Natural killer cell (primary cell): ENCODE results near the gene PHYH. TPM values are rescaled to one million over a fixed set of nuclear protein-coding genes. Genes with fewer than 3 reads are reported as not detected.

Experiments
- ATAC-seq, 3 donors: fragments of 150-1000 bp in 2 of 3; fragments of 200-7000 bp in 1 of 3; cut with Tn5 transposase; 1 replicate in 1 of 3; 2 replicates in 2 of 3; pipeline ENCODE4 v1.10.0; 2021; ENCODE audit warnings: mild to moderate bottlenecking in 2 of 3, moderate library complexity in 2 of 3
- DNase-seq, 2 donors: peaks; one replicate each; pipeline versions ENCODE4 v3.0.0 to v3.0.0-alpha.2; 2013 to 2021; ENCODE audit warnings: mixed read lengths in 1 of 2
- H3K27ac ChIP-seq: one replicate; pipeline ENCODE4 v1.5.1; 2013; ENCODE audit warnings: mild to moderate bottlenecking, low read length
- H3K27me3 ChIP-seq: one replicate; pipeline ENCODE4 v1.6.1; 2013; ENCODE audit warnings: low read length; ENCODE audit not compliant: control insufficient read depth, insufficient read depth
- H3K36me3 ChIP-seq: one replicate; pipeline ENCODE4 v1.6.1; 2013; ENCODE audit warnings: low read length; ENCODE audit not compliant: control insufficient read depth, insufficient read depth
- H3K4me1 ChIP-seq: one replicate; pipeline ENCODE4 v1.6.1; 2013; ENCODE audit warnings: low read length; ENCODE audit not compliant: control insufficient read depth, insufficient read depth
- H3K4me3 ChIP-seq: one replicate; pipeline ENCODE4 v1.5.1; 2013; ENCODE audit warnings: low read length
- H3K9me3 ChIP-seq: one replicate; pipeline ENCODE4 v1.6.1; 2013; ENCODE audit warnings: low read length; ENCODE audit not compliant: control insufficient read depth, insufficient read depth
- H3K27ac Mint-ChIP-seq, 2 donors: one replicate each; pipeline ENCODE4 v1.8.0; 2022; ENCODE audit warnings: mild to moderate bottlenecking in 2 of 2, mixed read lengths in 2 of 2, moderate library complexity in 1 of 2
- H3K27me3 Mint-ChIP-seq, 2 donors: one replicate each; pipeline ENCODE4 v1.8.0; 2022; ENCODE audit warnings: low read depth in 2 of 2, mixed read lengths in 2 of 2
- H3K36me3 Mint-ChIP-seq: one replicate; pipeline ENCODE4 v1.8.0; 2022; ENCODE audit warnings: mixed read lengths
- H3K4me1 Mint-ChIP-seq, 2 donors: one replicate each; pipeline ENCODE4 v1.8.0; 2022; ENCODE audit warnings: mixed read lengths in 2 of 2
- H3K4me3 Mint-ChIP-seq: one replicate; pipeline ENCODE4 v1.8.0; 2022; ENCODE audit warnings: mild to moderate bottlenecking, moderate library complexity, mixed read lengths
- H3K9me3 Mint-ChIP-seq, 2 donors: one replicate each; pipeline ENCODE4 v1.8.0; 2022; ENCODE audit warnings: mixed read lengths in 2 of 2
- CTCF ChIP-seq: fragments of 200-600 bp; IDR thresholded peaks from one replicate; pipeline ENCODE4 v1.8.0; 2022; ENCODE audit warnings: antibody characterized with exemption
- WGBS: methylation state at CpG from one replicate; pipeline ENCODE4 v1.1.7; 2013; ENCODE audit warnings: missing lambda C conversion rate; ENCODE audit not compliant: insufficient coverage; 5-methylcytosine and 5-hydroxymethylcytosine counted together
- intact Hi-C: fragments of 100-400 bp; cut with micrococcal nuclease; formaldehyde crosslinking; loops from one replicate; pipeline ENCODE4 v1.14.2; 2022
- total RNA-seq, 4 donors: library from RNA; stranded (reverse); fragments of 120-200 nt in 1 of 4; gene quantifications; one replicate each; pipeline versions ENCODE4 v1.2.3 to v1.2.4, GENCODE V29; 2013 to 2022

Gene PHYH
- total RNA-seq, 3 donors from 2014 or later (not counting 1 experiment from before 2014, with no cell fraction given), result 6.9 to 7.3 (median 7.2) TPM

GRCh38 chr10:13298748-13299436 is 972 bp downstream of the PHYH start:
- Histone ChIP-seq H3K4me1 (peaks cover 28% of the 10 kb centered on the region), H3K27ac (peak overlapping the region; percentile 75), H3K9me3 (no peaks in the 10 kb centered on the region), H3K36me3 (no peaks in the 10 kb centered on the region), H3K4me3 (peak overlapping the region; percentile 67), H3K27me3 (no peaks in the 10 kb centered on the region)
- Mint-ChIP-seq H3K4me1 (peaks cover 19 to 28% of the 10 kb centered on the region in 2 donors), H3K9me3 (no peaks in the 10 kb centered on the region), H3K27ac (peak overlapping the region; percentile 89 to 99), H3K4me3 (peak overlapping the region; percentile 89), H3K27me3 (no peaks in the 10 kb centered on the region), H3K36me3 (no peaks in the 10 kb centered on the region)
- ATAC-seq (no peak), DNase-seq (no peak)
- WGBS, result 52% methylated on average over 16 of the region's 20 CpGs
- no peak for TF ChIP-seq CTCF
- intact Hi-C loops, result no loop called here

DNA sequence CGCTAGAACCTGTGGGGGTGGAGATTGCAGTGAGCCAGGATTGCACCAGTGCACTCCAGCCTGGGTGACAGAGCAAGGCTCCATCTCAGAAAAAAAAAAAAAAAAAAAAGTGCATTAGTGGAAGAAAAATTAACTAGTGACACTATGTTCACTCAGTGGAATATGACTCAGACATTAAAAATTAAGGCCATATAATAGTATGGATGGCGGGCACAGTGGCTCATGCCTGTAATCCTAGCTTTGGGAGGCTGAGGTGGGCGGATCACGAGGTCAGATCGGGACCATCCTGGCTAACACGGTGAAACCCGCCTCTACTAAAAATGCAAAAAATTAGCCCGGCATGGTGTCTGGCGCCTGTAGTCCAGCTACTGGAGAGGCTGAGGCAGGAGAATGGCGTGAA is 3.4 kb downstream of the PHYH start:
- no peak overlapping the region for H3K4me3 Mint-ChIP-seq
- 96% methylated on average over 10 of the region's 10 CpGs for WGBS
- intact Hi-C loops, result no loop called here

GRCh38 chr10:13294784-13295183 is 5.1 kb downstream of the PHYH start:
- Histone ChIP-seq H3K27me3 (no peaks in the 10 kb centered on the region), H3K9me3 (no peaks in the 10 kb centered on the region), H3K36me3 (no peaks in the 10 kb centered on the region), H3K4me1 (peaks cover 7% of the 10 kb centered on the region), H3K4me3 (no peak overlapping the region), H3K27ac (no peak overlapping the region)
- Mint-ChIP-seq H3K27ac (no peak overlapping the region), H3K36me3 (no peaks in the 10 kb centered on the region), H3K4me1 (peaks cover 5 to 6% of the 10 kb centered on the region in 2 donors), H3K9me3 (no peaks in the 10 kb centered on the region), H3K27me3 (no peaks in the 10 kb centered on the region), H3K4me3 (no peak overlapping the region)
- intact Hi-C loops, result no loop called here
- TF ChIP-seq CTCF, result no peak
- DNase-seq, result no peak
- WGBS, result 92% methylated on average over 1 of the region's 2 CpGs
- ATAC-seq, result no peak

More for the DNA sequence above, 3.4 kb downstream of the PHYH start:
- ATAC-seq (no peak), DNase-seq (no peak)
- H3K4me3 ChIP-seq, result no peak overlapping the region
- no peaks in the 10 kb centered on the region for H3K9me3 ChIP-seq
- H3K27me3 Mint-ChIP-seq, result no peaks in the 10 kb centered on the region
- no peaks in the 10 kb centered on the region for H3K36me3 Mint-ChIP-seq
- peaks cover 22% of the 10 kb centered on the region for H3K4me1 ChIP-seq
- H3K9me3 Mint-ChIP-seq, result no peaks in the 10 kb centered on the region
- no peak for TF ChIP-seq CTCF
- H3K27ac Mint-ChIP-seq, result no peak overlapping the region
- H3K27ac ChIP-seq, result no peak overlapping the region
- peaks cover 8 to 17% of the 10 kb centered on the region in 2 donors for H3K4me1 Mint-ChIP-seq
- no peaks in the 10 kb centered on the region for H3K27me3 ChIP-seq
- no peaks in the 10 kb centered on the region for H3K36me3 ChIP-seq
